GM18526 (cell line): ENCODE data around the gene CERK.

ENCODE experiments used
- POLR2A ChIP-seq: IDR thresholded peaks from 3 replicates; pipeline ENCODE4 v1.6.1; 2011; ENCODE audit not compliant: insufficient read length; ENCODE audit errors: extremely low read depth

CERK gene

DNA sequence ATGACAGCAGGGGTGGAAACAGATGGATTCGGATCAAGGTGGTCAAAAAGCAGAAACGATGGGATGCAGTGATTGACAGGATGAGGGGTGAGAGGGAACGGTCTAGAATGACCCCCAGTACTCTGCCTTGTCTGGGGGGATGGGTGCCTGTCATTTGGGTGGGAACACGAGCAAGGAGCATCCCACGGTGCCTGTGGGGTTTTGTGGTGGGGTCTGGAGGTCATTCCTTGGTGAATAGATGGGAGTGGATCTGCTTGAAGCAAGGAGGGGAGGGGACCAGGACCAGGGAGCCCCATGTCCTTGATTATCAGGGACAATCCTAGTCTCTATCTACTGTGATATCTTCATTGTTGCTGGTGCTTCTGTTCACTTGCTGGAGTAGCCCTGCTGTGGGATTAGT is 8.1 kb upstream of the CERK start:
- no peak for TF ChIP-seq POLR2A

- TF ChIP-seq POLR2A, result no peak
Measured at GRCh38 chr22:46744581-46744980, 6.5 kb upstream of the CERK start.

DNA sequence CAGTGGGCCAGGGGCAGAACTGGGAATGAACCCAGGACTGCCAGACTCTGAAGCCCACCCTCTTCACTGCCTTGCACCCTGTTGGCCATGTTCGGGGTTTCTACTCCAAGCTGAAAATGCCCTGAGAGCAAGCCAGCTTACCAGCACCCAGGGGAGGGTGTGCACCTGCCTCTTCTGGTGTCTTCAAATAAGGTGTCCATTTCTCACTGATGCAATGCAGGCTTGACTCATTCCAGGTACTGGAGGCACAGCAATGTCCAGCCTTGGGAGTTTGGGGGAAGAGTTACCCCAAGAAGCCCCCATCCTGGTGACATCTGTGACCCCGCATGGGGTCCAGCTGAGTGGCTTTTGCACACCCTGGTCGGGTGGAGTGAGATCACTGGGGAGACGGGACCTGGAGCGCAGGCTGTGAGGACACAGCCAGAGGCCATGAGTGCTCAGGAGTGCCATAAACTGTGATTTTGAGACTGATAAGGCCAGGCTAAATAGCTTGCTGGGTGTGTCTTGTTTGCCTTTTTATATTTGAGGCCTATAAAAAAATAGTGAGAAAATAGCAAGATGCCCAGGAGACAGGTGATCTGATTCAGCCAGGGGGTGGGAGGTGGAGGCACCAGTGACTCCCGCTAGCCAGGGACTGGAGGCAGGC is 4.6 kb upstream of the CERK start:
- no peak for TF ChIP-seq POLR2A

- no peak for TF ChIP-seq POLR2A
Measured at GRCh38 chr22:46741974-46742519, 4.0 kb upstream of the CERK start.

GRCh38 chr22:46740910-46741780 is 3.1 kb upstream of the CERK start:
- no peak for TF ChIP-seq POLR2A

DNA sequence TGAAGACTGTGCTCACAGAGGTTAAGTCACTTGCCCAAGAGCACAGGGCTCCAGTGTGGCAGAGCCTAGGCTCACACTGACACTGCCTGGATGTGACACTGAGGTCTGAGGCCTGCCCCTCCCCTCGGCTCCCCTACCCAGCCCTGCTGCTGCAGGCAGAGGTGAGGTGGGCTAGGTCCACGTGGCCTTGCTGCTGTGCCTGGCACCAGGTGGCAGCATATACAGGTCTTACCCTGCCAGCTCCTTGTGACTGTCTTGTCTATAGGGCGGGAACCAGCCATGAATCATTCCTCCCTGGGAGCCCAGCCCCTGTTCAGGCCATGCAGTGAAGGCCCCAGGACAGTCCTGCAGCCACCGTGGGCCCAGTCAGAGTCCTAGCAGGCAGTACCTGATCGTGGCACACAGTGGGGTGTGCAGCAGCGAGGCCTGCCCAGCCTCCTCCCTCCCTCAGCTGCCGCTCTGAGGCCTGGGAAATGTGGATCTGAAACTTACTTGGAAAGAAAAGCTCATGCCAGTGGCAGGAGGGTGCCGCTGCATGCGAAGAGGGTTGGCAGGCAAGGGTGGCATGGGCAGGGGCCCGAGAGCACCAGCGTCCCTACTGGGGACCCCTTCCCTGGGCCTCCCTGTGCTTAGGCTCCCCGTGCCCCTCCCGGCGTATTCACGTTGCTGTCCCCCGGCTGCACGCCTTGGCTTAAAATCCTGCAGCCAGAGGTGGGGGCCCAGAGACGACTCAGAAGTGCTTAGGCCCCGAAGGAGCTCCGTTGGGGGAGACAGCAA is 1.2 kb upstream of the CERK start:
- TF ChIP-seq POLR2A, result no peak

- TF ChIP-seq POLR2A, result no peak
Measured at GRCh38 chr22:46738647-46739093, 618 bp upstream of the CERK start.

DNA sequence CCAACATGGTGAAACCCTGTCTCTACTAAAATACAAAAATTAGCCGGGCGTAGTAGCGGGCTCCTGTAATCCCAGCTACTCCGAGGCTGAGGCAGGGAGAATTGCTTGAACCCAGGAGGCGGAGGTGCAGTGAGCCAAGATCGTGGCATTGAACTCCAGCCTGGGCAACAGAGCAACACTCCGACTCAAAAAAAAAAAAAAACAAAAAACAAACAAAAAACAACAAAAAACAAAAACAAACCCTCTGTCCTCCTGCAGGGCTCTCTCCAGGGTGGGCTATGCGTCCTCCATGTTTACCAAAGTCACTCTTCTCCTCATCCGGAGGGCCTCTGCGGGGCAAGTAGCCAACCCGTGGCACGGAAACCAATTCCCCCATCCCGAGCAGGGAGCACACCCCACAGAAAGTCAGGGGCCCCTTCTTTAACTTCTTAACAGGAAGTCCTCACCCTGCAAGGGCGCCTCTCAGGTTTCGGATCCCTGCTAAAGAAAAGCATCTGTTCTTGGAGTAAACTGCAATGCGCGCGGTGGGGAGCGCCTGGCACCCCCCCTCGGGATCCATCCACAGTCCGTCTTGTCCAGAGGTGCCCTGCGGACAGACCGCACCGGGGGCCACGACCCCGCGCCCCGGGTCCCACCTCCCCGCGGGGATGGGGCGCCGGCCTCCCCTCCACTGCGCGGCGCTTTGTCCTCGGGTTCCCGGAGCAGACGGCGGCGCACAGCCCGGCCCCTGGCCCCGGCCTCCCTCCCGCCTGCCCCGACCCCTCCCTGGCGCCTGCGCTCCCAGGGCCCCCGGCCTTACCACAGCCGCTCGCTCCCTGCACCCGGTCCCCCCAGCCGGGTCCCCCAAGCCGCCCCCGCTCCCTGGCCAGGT is 712 bp downstream of the CERK start:
- TF ChIP-seq POLR2A, result peak; percentile 24

GRCh38 chr22:46736705-46737104 is 1.3 kb downstream of the CERK start:
- TF ChIP-seq POLR2A, result no peak

GRCh38 chr22:46735747-46736608 is 2.1 kb downstream of the CERK start:
- no peak for TF ChIP-seq POLR2A

DNA sequence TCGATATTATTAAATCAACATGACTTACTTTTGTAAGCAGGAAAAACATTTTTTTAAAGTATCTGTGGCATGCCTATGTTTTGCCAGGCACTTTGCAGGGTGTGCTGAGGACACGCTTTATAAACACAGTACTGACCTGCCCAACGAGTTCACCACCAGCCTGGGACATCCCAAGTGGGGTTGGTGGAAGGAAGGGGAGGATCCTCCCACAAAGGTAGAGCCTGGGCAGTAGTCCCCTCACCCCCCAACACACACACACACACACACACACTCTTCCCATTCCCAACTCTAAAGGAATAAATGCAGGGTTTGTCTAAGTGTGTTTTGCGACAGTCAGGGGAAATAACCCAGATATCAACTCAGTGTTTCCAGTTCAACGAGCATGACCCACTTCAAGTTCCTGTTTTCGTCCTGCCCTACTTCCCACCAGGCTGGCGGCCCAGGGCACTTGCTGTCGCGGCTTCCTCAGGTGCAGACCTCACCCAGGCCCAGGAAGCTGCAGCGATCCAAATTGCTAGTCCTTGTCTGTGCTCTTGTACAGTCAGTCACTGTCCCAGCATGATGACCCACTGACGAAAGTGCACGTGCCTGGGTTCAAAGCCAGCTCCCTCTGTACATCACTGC is 3.1 kb downstream of the CERK start:
- TF ChIP-seq POLR2A, result peak; percentile 27

- no peak for TF ChIP-seq POLR2A
Measured at GRCh38 chr22:46732513-46732912, 5.5 kb downstream of the CERK start.

DNA sequence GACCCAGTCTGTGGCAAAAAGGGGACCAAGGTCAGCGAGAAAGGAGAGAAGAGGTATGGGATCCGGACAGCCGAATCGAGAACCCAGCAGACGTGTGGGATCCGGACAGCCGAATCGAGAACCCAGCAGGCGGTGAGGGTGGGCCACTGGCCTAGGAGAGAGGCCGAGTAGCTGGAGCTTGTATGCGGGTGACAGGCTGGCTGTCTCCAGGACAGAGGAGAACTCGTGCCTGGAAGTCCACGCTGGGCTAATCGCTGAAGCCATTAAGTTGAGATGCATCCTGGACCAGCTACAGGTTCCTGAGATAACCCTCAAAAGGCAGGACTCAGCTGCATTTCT is 6.0 kb downstream of the CERK start:
- no peak for TF ChIP-seq POLR2A

DNA sequence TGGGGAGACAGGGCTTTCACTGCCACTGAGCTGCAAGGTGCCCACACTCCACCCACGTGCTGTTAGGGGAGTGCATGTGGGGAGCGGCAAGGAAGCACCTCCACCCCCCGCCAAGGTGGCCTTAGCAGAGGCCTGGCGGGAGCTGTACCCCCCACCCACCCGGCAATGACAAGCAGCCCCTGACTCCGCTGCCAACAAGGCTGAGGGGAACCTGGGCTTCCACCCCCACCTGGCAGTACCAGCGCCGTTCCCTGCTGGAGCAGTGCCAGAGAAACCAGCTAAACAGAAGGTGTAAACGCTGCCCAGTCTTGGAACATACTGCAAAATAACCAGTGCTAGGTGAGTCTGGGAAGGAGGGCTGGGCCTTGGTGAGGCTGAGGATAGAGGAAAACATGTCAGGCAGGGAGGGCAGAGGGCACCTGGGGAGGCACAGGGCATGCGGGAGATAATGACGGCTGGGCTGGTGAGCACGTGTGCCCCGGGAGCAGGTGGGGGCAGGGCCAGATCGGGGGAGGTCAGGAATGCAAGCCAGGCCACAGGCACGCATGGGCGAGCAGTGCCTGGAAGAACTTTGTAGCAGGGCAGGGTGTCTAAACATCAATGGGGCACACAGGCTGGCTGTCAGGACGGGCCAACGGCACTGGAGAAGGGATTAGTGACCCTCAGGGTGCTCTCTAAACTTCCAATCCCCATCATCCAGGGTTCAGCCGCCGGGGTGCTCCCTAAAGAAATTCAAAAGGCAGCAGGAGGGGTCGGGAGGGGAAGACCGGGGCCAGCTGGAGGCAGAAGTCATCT is 6.6 kb downstream of the CERK start:
- TF ChIP-seq POLR2A, result no peak
